Heart left ventricle (tissue), 13 donors: Measurements from ENCODE around the gene POT1.

Source experiments
- CTCF ChIP-seq, 12 donors: fragments of 200-600 bp; sonication (generic) in 4 of 12; IDR thresholded peaks; one replicate each; pipeline versions ENCODE4 v1.5.0 to v1.8.0; 2018 to 2022; ENCODE audit warnings: antibody characterized with exemption in 12 of 12, mild to moderate bottlenecking in 5 of 12
- POLR2A ChIP-seq, 2 donors: fragments of 450-650 bp; IDR thresholded peaks; one replicate each; pipeline ENCODE4 v1.6.1; 2017; ENCODE audit warnings: antibody characterized with exemption in 2 of 2, mild to moderate bottlenecking in 2 of 2, moderate library complexity in 2 of 2
- donor health status: ischemic (EF 13 %, LVEDD 7.1; RV severe dilation, severe dysfunction).
- donor health status: DM: no; HTN: yes; CAD: no.
- donor health status: DM: no; HTN: no; CAD: no.
- donor health status: ischemic (EF 25% LVEDD 6.9; RV normal size, moderate dysfunction).
- donor health status: ischemic (EF 25% LVEDD 5.7; RV mildly dilated, moderate dysfunction).
- donor health status: ischemic (EF 35%, LVEDD 5.7; RV mildly dilated, moderate dysfunction).
- donor health status: nonischemic (EF 11% LVEDD 7.7; RV severe dilation, severe dysfunction).
- donor health status: DM: yes; HTN: yes; CAD: no.
- donor health status: PGD.
- donor health status: ischemic (EF 29% LVEDD 5.4; RV normal size, mild dysfunction).
- donor health status: nonischemic (EF 23%, LVEDD 6.1; RV moderate dilation, normal function).

- no peak for TF ChIP-seq CTCF (IDR thresholded peaks at IDR 0.05)
- no peak for TF ChIP-seq POLR2A (IDR thresholded peaks at IDR 0.05)
These were observed 143.6 kb downstream of the POT1 start for GRCh38 chr7:124785994-124786393.
